ENCODE measurements around the gene STON2. TPM values are rescaled to one million over a fixed set of nuclear protein-coding genes. Genes with fewer than 3 reads are reported as not detected.
A peak's percentile ranks its signal among the peaks of the same experiment; 100 is the strongest.

Gene STON2
- total RNA-seq, 1 donor: 3.3 TPM

DNA sequence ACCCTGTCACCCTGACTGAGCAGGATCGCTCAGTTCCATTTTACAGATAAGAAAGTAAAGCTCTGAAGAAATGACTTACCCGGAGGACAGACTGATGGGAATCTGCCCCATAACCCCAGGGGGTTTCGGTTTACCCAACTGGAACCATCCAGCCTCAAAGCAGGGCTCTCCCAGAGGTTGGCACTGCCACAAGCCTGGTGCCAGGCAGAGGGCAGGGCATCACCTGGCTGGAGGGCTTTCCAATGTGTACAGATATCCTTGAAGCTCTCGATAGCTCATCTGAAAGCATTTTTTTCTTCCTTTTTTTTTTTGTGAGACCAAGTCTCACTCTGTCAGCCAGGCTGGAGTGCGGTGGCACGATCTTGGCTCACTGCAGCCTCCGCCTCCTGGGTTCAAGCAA, 33.2 kb downstream of the STON2 start:
- H3K4me3 ChIP-seq (ENCODE audit: low read depth, low read length): no peak overlapping the region
- TF ChIP-seq CTCF (IDR thresholded peaks at IDR 0.05; ENCODE audit: insufficient read depth, low read length): no peak
- DNase-seq (ENCODE audit: low read depth): no peak

- no peak for TF ChIP-seq CTCF (IDR thresholded peaks at IDR 0.05; ENCODE audit: insufficient read depth, low read length)
- H3K4me3 ChIP-seq (ENCODE audit: low read depth, low read length): no peak overlapping the region
- no peak for DNase-seq (ENCODE audit: low read depth)
These were observed 33.9 kb downstream of the STON2 start for GRCh38 chr14:81366214-81366613.

- peak; percentile 29 for DNase-seq (ENCODE audit: low read depth)
- TF ChIP-seq CTCF (IDR thresholded peaks at IDR 0.05; ENCODE audit: insufficient read depth, low read length): no peak
- no peak overlapping the region for H3K4me3 ChIP-seq (ENCODE audit: low read depth, low read length)
These were observed 36.3 kb downstream of the STON2 start for GRCh38 chr14:81363746-81364378.

GRCh38 chr14:81353691-81354323, 46.3 kb downstream of the STON2 start:
- no peak for DNase-seq (ENCODE audit: low read depth)
- no peak for TF ChIP-seq CTCF (IDR thresholded peaks at IDR 0.05; ENCODE audit: insufficient read depth, low read length)
- H3K4me3 ChIP-seq (ENCODE audit: low read depth, low read length): no peak overlapping the region

GRCh38 chr14:81352413-81352812, 47.7 kb downstream of the STON2 start:
- no peak for TF ChIP-seq CTCF (IDR thresholded peaks at IDR 0.05; ENCODE audit: insufficient read depth, low read length)
- no peak overlapping the region for H3K4me3 ChIP-seq (ENCODE audit: low read depth, low read length)
- no peak for DNase-seq (ENCODE audit: low read depth)

- no peak for DNase-seq (ENCODE audit: low read depth)
- no peak for TF ChIP-seq CTCF (IDR thresholded peaks at IDR 0.05; ENCODE audit: insufficient read depth, low read length)
These were observed 48.9 kb downstream of the STON2 start for GRCh38 chr14:81351205-81351604.

More at GRCh38 chr14:81351205-81351604, 48.9 kb downstream of the STON2 start:
- no peak overlapping the region for H3K4me3 ChIP-seq (ENCODE audit: low read depth, low read length)

All from fibroblast of the aortic adventitia (primary cell).